Measurements from ENCODE around the gene NCOA7.
A peak's percentile ranks its signal among the peaks of the same experiment; 100 is the strongest.

NCOA7 gene, protein sequence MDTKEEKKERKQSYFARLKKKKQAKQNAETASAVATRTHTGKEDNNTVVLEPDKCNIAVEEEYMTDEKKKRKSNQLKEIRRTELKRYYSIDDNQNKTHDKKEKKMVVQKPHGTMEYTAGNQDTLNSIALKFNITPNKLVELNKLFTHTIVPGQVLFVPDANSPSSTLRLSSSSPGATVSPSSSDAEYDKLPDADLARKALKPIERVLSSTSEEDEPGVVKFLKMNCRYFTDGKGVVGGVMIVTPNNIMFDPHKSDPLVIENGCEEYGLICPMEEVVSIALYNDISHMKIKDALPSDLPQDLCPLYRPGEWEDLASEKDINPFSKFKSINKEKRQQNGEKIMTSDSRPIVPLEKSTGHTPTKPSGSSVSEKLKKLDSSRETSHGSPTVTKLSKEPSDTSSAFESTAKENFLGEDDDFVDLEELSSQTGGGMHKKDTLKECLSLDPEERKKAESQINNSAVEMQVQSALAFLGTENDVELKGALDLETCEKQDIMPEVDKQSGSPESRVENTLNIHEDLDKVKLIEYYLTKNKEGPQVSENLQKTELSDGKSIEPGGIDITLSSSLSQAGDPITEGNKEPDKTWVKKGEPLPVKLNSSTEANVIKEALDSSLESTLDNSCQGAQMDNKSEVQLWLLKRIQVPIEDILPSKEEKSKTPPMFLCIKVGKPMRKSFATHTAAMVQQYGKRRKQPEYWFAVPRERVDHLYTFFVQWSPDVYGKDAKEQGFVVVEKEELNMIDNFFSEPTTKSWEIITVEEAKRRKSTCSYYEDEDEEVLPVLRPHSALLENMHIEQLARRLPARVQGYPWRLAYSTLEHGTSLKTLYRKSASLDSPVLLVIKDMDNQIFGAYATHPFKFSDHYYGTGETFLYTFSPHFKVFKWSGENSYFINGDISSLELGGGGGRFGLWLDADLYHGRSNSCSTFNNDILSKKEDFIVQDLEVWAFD

DNA sequence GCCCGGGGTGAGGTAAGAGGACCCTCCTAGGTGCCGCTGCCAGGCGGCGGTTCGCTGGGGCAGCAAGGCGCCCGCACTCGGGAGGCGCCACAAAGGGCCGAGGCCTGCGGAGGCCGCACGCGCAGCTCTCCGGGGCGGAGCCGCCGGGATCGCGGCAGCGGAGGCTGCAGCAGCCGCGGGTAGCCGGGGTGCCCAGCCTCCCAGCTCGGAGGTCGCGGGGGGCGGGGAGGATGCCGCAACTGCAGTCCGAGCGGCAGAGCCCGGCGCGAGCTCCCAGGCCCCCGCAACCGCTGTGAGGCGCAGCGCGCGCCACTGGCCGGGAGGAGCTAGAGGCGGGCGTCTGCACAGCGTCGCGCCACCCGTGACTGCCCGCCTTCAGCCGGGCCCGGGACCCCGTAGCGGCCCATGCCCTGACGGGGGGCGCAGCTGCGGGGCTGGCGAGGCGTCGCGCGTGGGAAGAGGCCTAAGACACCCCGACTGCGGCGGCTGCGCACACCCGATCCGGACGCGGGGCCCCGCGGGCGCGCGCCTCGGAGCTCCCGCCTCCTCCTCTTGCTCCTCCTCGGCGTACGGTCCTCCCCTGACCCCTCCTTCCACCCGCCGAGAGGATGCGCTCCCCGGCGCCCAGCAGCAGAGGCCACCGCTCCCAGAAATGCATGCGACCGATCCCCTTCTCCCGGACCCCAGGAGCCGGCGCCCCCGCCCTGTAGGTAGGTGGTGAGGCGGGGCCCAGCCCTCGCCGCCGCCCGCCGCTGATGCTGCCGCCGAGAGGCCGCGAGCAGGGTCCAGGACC lies at the start of gene NCOA7:
NCOA7 (plus strand) TSS at position 603 of the 793 bp plus-strand sequence. CDS start 24,395 bp downstream, outside the sequence.
- no peak for TF ChIP-seq ZNF274 (IDR thresholded peaks at IDR 0.05; ENCODE audit: low read depth, low read length)
- peak within 1 kb of the TSS; percentile 100 for H3K4me3 ChIP-seq (ENCODE audit: low read length)

DNA sequence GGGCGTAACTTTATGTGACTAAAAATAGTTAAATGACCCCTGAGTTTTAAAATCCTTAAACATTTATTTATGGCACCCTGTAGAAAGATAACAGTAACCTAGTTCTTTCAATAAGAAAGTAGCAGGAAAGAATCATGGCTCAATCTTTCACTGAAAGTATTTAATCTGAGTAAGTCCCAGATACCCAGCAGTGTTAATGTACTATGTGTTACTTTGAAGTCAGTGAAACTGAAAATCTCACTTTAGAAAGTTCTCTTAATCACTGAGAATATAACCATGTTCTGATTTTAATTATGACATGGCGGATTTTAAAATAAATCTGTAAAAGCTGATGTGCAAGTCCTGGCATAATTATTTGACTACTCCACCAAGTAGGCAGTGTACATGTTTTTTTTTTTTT lies 49.4 kb upstream of the NCOA7 start:
- no peak overlapping the region for H3K4me3 ChIP-seq (ENCODE audit: low read length)
- no peak for TF ChIP-seq ZNF274 (IDR thresholded peaks at IDR 0.05; ENCODE audit: low read depth, low read length)

DNA sequence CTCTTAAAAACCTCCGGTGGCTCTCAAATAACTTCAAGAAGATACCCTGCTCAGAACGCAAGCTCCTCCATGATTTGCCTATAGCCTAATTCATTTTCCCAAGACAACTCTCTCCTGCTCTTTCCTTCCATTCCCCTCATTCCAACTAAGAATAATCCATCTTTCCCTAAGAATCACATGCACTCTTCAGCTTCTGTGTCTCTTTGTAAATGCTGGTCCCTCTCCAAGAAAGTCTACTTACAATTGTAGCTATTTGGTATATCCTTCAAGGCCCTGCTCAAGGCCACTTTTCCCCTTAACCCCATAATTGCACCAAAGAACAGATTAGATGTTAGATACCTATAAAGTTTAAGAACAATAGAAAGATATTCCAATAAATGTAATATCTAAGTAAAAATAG lies 48.7 kb upstream of the NCOA7 start:
- no peak for TF ChIP-seq ZNF274 (IDR thresholded peaks at IDR 0.05; ENCODE audit: low read depth, low read length)
- no peak overlapping the region for H3K4me3 ChIP-seq (ENCODE audit: low read length)

DNA sequence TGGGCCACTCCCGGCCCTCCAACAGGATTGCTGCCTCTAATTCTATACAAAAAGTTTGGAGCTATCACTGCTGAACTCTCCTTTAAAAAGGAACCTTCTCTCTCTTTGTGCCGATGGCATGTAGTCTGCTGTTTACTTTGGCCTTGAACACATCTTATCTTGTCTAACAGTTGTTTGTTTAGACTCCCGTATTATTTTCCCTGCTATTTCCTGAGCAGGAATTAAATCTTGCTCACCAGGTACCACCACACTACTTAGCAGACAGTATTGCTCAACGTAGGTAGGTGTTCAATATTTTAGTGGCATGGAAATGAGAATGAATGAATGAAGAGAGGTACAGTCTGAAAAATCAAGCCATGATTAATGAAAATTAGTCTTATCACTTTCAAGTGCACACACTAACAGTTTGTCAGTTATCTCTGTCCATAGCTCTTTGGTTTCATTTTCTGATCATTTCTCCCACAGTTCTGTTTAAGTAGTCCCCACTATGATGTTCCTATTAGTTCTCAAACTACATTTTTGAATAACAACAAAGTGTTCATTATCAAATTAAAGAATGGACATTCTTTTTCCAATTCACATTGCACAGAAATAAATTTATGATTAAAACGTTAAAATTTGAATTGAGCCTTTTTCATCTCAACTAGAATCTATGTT lies 48.2 kb upstream of the NCOA7 start:
- no peak overlapping the region for H3K4me3 ChIP-seq (ENCODE audit: low read length)
- no peak for TF ChIP-seq ZNF274 (IDR thresholded peaks at IDR 0.05; ENCODE audit: low read depth, low read length)

DNA sequence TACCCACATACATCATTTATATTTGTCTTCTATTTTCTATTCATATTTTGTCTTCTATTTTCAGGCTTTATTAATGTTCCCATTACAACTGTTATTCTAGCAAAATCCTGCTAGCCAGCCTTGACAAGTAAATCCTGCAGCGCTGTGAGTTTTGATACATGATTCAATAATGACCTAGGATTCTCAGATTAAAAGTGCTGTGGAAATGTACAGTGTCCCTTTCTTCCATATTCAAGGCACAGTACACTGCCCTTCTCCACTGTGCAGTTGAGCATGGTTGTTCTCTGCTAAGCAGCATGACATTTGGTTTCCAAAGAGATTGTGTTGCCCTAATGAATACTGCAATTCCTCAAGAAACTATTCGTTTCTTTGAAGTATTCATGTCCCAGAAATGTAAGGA lies 47.2 kb upstream of the NCOA7 start:
- no peak overlapping the region for H3K4me3 ChIP-seq (ENCODE audit: low read length)
- TF ChIP-seq ZNF274 (IDR thresholded peaks at IDR 0.05; ENCODE audit: low read depth, low read length) = no peak

DNA sequence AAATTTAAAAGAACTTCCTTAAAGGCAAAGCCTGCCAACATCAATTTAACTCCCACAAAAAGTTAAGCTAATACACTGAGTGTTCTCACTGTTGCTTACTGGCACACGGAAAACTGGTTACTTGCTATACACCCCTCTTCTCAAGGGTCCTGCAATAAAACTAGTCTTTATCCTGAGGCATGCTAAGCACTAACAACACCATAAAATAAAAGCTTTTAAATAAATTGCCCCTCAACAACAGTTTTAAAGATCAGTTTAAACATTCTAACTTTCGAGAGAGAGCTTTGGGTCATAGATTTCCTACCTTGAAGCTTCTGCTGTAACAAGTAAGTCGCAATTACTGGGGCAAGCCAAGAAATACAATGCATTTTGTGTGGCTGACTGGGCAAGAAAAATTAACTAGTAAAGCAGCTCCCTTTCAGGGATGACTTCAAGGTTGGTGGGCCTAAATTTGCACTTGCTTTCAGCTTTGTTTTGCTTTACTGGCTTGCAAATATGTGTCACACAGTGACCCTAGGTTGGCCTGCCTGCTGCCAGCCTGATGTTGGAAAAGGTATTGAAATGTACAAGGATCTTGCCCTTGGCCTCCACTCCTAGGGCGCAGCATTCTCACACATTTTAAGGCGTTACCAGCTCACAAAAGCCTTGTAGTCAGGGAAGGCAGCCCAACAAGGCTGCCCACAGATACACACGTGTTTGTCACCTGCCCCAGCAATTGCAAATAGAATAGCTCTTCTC lies 45.3 kb upstream of the NCOA7 start:
- H3K4me3 ChIP-seq (ENCODE audit: low read length) = no peak overlapping the region
- TF ChIP-seq ZNF274 (IDR thresholded peaks at IDR 0.05; ENCODE audit: low read depth, low read length) = no peak

DNA sequence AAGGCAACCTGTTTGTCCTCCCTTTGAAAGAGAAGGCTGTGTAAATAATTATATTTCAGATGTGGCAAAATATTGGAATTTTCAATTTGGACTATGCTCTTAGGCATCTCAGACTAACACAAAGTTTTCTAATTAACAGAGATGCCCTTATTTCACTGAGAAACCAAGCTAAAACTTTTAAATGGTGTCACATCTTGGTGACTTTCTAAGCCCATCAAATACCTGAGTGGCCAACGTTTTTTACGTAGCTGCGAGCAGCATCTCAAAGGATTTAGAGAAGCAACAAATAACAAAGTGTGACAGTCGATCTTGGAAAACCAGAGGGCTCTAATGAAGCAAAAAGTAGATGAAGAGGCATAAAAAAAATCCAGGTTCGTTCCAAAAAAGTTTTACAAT lies 44.7 kb upstream of the NCOA7 start:
- TF ChIP-seq ZNF274 (IDR thresholded peaks at IDR 0.05; ENCODE audit: low read depth, low read length) = no peak

DNA sequence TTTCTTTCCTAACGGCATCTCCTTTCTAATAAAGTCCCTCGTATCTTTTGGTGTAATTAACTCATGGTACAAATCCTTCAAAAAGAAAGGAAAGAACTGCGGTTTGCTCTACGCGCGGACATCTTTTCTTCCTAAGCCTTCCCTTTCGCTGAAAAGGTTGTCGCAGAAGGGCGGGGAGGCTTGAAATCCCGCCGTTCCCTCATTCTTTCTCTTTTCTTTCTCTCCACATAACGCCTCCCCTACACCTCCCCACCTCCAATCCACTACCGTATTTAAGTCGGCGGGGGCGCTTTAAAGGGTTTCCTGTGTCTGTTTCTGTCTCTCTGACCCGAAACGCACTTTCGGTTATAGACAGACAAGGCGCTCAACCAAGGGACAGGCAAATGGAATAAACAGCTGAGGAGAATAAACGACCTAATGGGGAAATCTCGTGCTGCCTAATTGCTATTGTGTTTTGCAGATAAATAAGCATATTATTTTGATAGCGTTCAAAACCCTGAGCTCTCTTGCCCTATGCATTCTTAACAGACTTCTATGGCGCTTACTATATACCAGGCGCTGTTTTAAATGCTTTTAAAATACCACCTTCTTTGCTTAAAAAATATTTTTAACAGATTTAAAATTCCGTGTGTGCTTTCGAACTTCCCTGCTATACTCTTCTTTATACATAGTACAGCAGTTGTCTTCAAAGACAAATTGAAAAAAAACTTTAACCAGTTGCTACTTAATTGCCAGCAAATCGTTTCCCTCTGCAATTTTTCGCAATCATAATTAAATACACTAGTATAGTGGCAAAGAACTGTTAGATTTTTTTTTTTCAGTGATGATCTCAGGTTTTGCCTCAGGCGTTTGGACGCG lies 43.8 kb upstream of the NCOA7 start:
- peak overlapping the region; percentile 66 for H3K4me3 ChIP-seq (ENCODE audit: low read length)
- TF ChIP-seq ZNF274 (IDR thresholded peaks at IDR 0.05; ENCODE audit: low read depth, low read length) = no peak

More for the DNA sequence above, 44.7 kb upstream of the NCOA7 start:
- no peak overlapping the region for H3K4me3 ChIP-seq (ENCODE audit: low read length)

DNA sequence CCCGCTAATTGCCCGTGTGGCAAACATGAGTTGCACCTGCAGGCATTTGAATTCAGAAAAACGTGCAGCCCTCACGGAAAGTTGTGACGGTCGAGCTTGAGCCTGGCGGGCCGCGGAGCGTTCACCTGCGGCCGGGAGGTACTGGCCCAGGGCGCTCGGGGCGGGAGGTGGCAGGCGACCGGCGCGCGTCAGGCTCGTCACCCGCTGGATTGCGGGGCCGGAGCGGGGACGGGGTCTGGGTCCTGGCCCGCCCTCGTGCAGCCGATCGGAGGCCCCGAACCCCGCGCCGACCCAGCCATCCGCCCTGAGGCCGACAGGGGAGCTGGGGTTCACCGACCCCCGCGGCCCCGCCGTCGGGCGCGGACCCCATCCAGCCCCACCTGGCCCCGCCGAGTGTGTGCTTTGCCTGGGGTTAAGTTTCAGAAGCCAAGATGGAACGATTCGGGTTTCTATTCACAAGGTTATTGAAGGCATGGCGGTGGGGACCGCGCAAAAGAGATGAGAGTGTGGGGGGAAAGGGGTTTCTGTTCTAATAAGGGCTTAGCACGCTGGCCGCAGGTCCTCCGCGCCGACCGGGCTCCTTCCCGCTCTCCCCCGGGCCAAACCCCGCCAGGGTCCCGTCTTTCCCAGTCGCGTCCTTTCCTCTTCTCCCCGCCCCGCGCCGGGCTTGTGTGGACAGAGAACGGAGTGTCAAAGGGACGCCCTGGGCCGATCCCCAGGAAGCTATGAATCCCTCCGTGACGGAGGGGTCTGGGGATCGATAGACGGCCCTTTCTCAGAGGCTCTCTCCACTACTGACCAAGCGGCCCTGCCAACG lies 43.0 kb upstream of the NCOA7 start:
- TF ChIP-seq ZNF274 (IDR thresholded peaks at IDR 0.05; ENCODE audit: low read depth, low read length) = no peak
- peak overlapping the region; percentile 66 for H3K4me3 ChIP-seq (ENCODE audit: low read length)

DNA sequence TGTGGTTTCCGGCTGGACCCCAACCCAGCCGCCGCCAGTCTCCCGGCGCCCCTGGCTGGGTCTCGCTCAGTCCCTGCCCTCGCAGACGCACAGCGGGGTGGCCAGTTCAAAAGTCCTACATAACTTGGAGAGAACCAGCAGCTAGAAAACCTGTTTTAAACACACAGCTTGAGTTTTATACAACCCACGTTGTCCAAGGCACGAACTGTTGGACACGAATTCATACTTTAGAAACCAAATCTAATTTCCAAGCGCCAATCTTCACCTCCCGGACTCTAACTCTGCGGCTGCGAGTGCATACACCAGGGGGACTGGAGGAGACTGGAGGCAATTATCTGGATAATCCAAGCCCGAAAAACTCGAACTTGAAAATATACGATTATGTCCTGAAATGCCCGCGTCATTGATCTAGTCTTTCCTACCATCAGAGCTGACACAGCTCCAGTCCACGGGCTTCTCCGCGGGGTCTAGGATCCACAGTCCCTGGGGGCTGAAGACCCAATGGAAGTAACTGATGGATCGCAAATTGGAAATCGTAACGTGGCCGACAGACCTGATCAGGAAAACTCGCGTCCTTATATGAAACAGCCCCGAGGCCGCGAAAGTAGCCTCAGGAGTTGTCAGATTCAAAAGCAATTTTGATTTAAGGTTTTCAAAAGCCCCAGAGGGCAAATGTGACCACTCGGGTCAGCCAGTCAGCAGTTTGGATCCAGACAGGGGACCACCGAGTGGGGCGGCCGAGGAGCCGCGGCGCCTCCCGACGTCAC lies 42.2 kb upstream of the NCOA7 start:
- H3K4me3 ChIP-seq (ENCODE audit: low read length) = peak overlapping the region; percentile 66
- TF ChIP-seq ZNF274 (IDR thresholded peaks at IDR 0.05; ENCODE audit: low read depth, low read length) = no peak

All from GM08714 (cell line).